HEK293 (cell line): ENCODE measurements around the gene TSPAN17.
A peak's percentile ranks its signal among the peaks of the same experiment; 100 is the strongest.

ENCODE experiments used
- CTCF ChIA-PET: fragments of 350-600 bp; formaldehyde crosslinking; extraction: SDS; loops from one replicate; lab custom pipeline; 2021; ENCODE audit warnings: antibody characterized with exemption; lab: Yijun Ruan, JAX
- POLR2A ChIA-PET: fragments of 300-600 bp; formaldehyde crosslinking; extraction: SDS; loops from one replicate; lab custom pipeline; 2020; ENCODE audit warnings: antibody characterized with exemption, inconsistent platforms; lab: Yijun Ruan, JAX
- H3K27ac ChIP-seq: fragments of 200-500 bp; sonication (Bioruptor generic); 2 replicates; pipeline ENCODE4 v1.5.1; 2014; ENCODE audit warnings: low read depth, low read length, control low read depth, inconsistent platforms; ENCODE audit errors: extremely low read depth
- H3K36me3 ChIP-seq, 2 experiments: fragments of 200-500 bp in 1 of 2; sonication (Bioruptor generic) in 1 of 2; 1 replicate in 1 of 2; 2 replicates in 1 of 2; pipeline ENCODE4 v1.5.1; 2014 to 2017; ENCODE audit warnings: inconsistent platforms in 2 of 2, low read length in 2 of 2; ENCODE audit not compliant: control insufficient read depth in 2 of 2, insufficient read depth in 1 of 2
- H3K4me1 ChIP-seq: fragments of 200-500 bp; sonication (Bioruptor generic); 2 replicates; pipeline ENCODE4 v1.5.1; 2014; ENCODE audit warnings: mild to moderate bottlenecking, low read length, inconsistent platforms; ENCODE audit not compliant: control insufficient read depth, insufficient read depth
- H3K4me3 ChIP-seq: 2 replicates; pipeline ENCODE4 v1.5.1; 2011; ENCODE audit warnings: low read depth, mild to moderate bottlenecking, control low read depth, low read length, moderate library complexity
- H3K9me3 ChIP-seq: fragments of 200-500 bp; sonication (Bioruptor generic); 2 replicates; pipeline ENCODE4 v1.5.1; 2014; ENCODE audit warnings: low read depth, low read length, inconsistent platforms; ENCODE audit not compliant: control insufficient read depth, insufficient read depth
- BCL11A ChIP-seq: fragments of 450-650 bp; formaldehyde crosslinking; IDR thresholded peaks from 2 replicates; pipeline ENCODE4 v1.5.1; 2016; ENCODE audit warnings: low read depth, missing biosample characterization, missing genetic modification characterization
- EGR2 ChIP-seq: fragments of 450-650 bp; formaldehyde crosslinking; IDR thresholded peaks from 2 replicates; pipeline ENCODE4 v1.5.1; 2016; ENCODE audit warnings: low read depth, missing biosample characterization, missing genetic modification characterization
- GLIS1 ChIP-seq: fragments of 450-650 bp; formaldehyde crosslinking; IDR thresholded peaks from 2 replicates; pipeline ENCODE4 v1.5.1; 2016; ENCODE audit warnings: missing biosample characterization, missing genetic modification characterization
- GLIS2 ChIP-seq: fragments of 450-650 bp; formaldehyde crosslinking; IDR thresholded peaks from 2 replicates; pipeline ENCODE4 v1.5.1; 2016; ENCODE audit warnings: missing biosample characterization, missing genetic modification characterization
- KLF9 ChIP-seq: fragments of 450-650 bp; formaldehyde crosslinking; IDR thresholded peaks from 2 replicates; pipeline ENCODE4 v1.5.1; 2016; ENCODE audit warnings: missing biosample characterization, missing genetic modification characterization, low read depth
- SP2 ChIP-seq: fragments of 450-650 bp; formaldehyde crosslinking; IDR thresholded peaks from 2 replicates; pipeline ENCODE4 v1.5.1; 2016; ENCODE audit warnings: missing biosample characterization, missing genetic modification characterization
- SP3 ChIP-seq: fragments of 450-650 bp; formaldehyde crosslinking; IDR thresholded peaks from 2 replicates; pipeline ENCODE4 v1.5.1; 2016; ENCODE audit warnings: missing biosample characterization, missing genetic modification characterization
- ZBTB21 ChIP-seq: fragments of 450-650 bp; formaldehyde crosslinking; IDR thresholded peaks from 2 replicates; pipeline ENCODE4 v1.5.1; 2017; ENCODE audit warnings: missing biosample characterization, missing genetic modification characterization
- ZFHX2 ChIP-seq: fragments of 450-650 bp; formaldehyde crosslinking; conservative IDR thresholded peaks from 2 replicates; pipeline ENCODE4 v1.5.1; 2016; ENCODE audit warnings: missing biosample characterization, missing genetic modification characterization
- ZNF175 ChIP-seq: fragments of 450-650 bp; formaldehyde crosslinking; IDR thresholded peaks from 2 replicates; pipeline ENCODE4 v1.5.1; 2016; ENCODE audit warnings: missing biosample characterization, missing genetic modification characterization
- ZNF211 ChIP-seq: fragments of 450-650 bp; formaldehyde crosslinking; IDR thresholded peaks from 2 replicates; pipeline ENCODE4 v1.5.1; 2016; ENCODE audit warnings: low read depth, missing biosample characterization, missing genetic modification characterization
- ZNF335 ChIP-seq: fragments of 450-650 bp; formaldehyde crosslinking; conservative IDR thresholded peaks from 2 replicates; pipeline ENCODE4 v1.5.1; 2016; ENCODE audit warnings: missing biosample characterization, missing genetic modification characterization
- ZNF433 ChIP-seq: fragments of 450-650 bp; formaldehyde crosslinking; IDR thresholded peaks from 2 replicates; pipeline ENCODE4 v1.5.1; 2016; ENCODE audit warnings: missing biosample characterization, missing genetic modification characterization, low read depth
- ZNF48 ChIP-seq: fragments of 450-650 bp; formaldehyde crosslinking; IDR thresholded peaks from 2 replicates; pipeline ENCODE4 v1.5.1; 2016; ENCODE audit warnings: missing biosample characterization, missing genetic modification characterization
- ZNF549 ChIP-seq: fragments of 450-650 bp; IDR thresholded peaks from 2 replicates; pipeline ENCODE4 v1.5.1; 2018; ENCODE audit warnings: missing biosample characterization, missing genetic modification characterization, mild to moderate bottlenecking, inconsistent platforms, moderate library complexity
- ZNF561 ChIP-seq: fragments of 450-650 bp; IDR thresholded peaks from 2 replicates; pipeline ENCODE4 v1.5.1; 2018; ENCODE audit warnings: missing biosample characterization, missing genetic modification characterization, borderline replicate concordance
- ZNF600 ChIP-seq: fragments of 450-650 bp; formaldehyde crosslinking; IDR thresholded peaks from 2 replicates; pipeline ENCODE4 v1.5.1; 2016; ENCODE audit warnings: missing biosample characterization, missing genetic modification characterization
- ZNF629 ChIP-seq: fragments of 450-650 bp; formaldehyde crosslinking; IDR thresholded peaks from 2 replicates; pipeline ENCODE4 v1.5.1; 2017; ENCODE audit warnings: missing biosample characterization, missing genetic modification characterization
- ZNF792 ChIP-seq: fragments of 450-650 bp; formaldehyde crosslinking; IDR thresholded peaks from 2 replicates; pipeline ENCODE4 v1.5.1; 2016; ENCODE audit warnings: missing biosample characterization, missing genetic modification characterization
- TF ChIP-seq, protein P1 (sequence below): fragments of 450-650 bp; formaldehyde crosslinking; IDR thresholded peaks from 2 replicates; pipeline ENCODE4 v1.5.1; 2016; ENCODE audit warnings: missing biosample characterization, missing genetic modification characterization, borderline replicate concordance
- TF ChIP-seq, protein P2 (sequence below): fragments of 450-650 bp; formaldehyde crosslinking; IDR thresholded peaks from 2 replicates; pipeline ENCODE4 v1.5.1; 2016; ENCODE audit warnings: missing biosample characterization, missing genetic modification characterization
- TF ChIP-seq, protein P3 (sequence below): fragments of 450-650 bp; formaldehyde crosslinking; IDR thresholded peaks from 2 replicates; pipeline ENCODE4 v1.5.1; 2017; ENCODE audit warnings: missing biosample characterization, missing genetic modification characterization
- TF ChIP-seq, protein P4 (sequence below): fragments of 450-650 bp; formaldehyde crosslinking; IDR thresholded peaks from 2 replicates; pipeline ENCODE4 v1.5.1; 2016; ENCODE audit warnings: missing biosample characterization, missing genetic modification characterization

Gene TSPAN17

DNA sequence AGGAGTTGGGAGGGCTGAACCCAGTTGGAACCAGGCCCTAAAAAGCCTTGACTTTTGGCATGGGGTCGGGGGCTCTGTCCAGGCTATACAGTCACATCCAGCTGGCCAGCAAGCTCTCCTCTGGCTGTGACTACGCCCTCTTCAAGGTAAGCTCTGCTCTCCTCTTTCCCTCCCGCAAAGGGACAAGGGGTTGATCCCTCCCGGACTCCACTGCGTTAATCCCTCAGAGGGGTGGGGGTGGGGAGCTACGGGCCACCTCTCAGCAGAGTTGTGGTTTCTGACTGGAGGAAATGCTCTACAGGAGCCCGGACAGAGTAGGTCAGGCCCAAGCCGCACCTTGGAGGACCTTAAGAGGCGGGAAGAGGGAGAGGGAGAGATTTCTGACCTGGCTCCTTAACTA is 3.0 kb upstream of the TSPAN17 start (continued):
- TF ChIP-seq, protein P1, sequence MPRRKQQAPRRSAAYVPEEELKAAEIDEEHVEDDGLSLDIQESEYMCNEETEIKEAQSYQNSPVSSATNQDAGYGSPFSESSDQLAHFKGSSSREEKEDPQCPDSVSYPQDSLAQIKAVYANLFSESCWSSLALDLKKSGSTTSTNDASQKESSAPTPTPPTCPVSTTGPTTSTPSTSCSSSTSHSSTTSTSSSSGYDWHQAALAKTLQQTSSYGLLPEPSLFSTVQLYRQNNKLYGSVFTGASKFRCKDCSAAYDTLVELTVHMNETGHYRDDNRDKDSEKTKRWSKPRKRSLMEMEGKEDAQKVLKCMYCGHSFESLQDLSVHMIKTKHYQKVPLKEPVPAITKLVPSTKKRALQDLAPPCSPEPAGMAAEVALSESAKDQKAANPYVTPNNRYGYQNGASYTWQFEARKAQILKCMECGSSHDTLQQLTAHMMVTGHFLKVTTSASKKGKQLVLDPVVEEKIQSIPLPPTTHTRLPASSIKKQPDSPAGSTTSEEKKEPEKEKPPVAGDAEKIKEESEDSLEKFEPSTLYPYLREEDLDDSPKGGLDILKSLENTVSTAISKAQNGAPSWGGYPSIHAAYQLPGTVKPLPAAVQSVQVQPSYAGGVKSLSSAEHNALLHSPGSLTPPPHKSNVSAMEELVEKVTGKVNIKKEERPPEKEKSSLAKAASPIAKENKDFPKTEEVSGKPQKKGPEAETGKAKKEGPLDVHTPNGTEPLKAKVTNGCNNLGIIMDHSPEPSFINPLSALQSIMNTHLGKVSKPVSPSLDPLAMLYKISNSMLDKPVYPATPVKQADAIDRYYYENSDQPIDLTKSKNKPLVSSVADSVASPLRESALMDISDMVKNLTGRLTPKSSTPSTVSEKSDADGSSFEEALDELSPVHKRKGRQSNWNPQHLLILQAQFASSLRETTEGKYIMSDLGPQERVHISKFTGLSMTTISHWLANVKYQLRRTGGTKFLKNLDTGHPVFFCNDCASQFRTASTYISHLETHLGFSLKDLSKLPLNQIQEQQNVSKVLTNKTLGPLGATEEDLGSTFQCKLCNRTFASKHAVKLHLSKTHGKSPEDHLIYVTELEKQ (tag by site-specific recombination), result no peak
- no peak for TF ChIP-seq ZFHX2 (tag by site-specific recombination)
- TF ChIP-seq GLIS1 (tag by site-specific recombination), result no peak
- TF ChIP-seq ZBTB21 (tag by site-specific recombination), result no peak
- no peak for TF ChIP-seq ZNF792 (tag by site-specific recombination)

DNA sequence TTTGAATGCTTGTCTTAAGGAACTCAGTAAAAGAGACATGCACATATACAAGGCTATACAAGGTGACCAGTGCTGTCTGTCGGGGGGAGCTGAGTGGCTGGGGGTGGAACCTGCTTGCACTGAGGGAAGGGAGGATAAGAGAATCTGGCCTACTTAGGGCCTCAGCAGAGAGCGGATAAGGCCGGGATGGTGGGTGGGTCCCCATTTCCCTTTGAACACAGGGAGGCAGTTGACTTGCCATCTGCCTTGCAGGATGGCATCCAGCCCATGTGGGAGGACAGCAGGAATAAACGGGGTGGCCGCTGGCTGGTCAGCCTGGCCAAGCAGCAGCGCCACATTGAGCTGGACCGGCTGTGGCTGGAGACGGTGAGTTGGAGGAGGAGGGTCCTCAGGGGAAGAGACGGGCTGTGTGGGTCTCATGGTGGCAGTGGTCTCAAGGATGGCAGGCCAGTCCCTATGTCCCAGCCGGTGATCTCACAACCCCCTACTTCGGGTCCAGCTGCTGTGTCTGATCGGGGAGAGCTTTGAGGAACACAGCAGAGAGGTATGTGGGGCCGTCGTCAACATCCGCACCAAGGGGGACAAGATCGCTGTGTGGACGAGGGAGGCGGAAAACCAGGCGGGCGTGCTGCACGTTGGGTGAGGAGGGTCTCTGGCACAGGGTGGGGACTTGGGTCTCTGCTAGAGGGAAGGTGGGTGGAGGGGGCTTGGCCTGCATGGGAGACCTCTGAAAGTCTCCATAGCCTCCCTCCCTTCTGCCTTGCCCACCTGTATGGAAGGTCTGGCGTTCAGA is 2.2 kb upstream of the TSPAN17 start:
- H3K36me3 ChIP-seq, result no peaks in the 10 kb centered on the region
- no peak for TF ChIP-seq ZNF48 (tag by site-specific recombination)
- TF ChIP-seq, protein P2, sequence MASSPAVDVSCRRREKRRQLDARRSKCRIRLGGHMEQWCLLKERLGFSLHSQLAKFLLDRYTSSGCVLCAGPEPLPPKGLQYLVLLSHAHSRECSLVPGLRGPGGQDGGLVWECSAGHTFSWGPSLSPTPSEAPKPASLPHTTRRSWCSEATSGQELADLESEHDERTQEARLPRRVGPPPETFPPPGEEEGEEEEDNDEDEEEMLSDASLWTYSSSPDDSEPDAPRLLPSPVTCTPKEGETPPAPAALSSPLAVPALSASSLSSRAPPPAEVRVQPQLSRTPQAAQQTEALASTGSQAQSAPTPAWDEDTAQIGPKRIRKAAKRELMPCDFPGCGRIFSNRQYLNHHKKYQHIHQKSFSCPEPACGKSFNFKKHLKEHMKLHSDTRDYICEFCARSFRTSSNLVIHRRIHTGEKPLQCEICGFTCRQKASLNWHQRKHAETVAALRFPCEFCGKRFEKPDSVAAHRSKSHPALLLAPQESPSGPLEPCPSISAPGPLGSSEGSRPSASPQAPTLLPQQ (tag by site-specific recombination), result 0 out of 2 replicates have a peak, but pooled peaks have one; percentile 19
- no peak for TF ChIP-seq ZNF629 (tag by site-specific recombination)
- H3K9me3 ChIP-seq, result no peaks in the 10 kb centered on the region
- no peak overlapping the region for H3K27ac ChIP-seq
- POLR2A ChIA-PET, result no interaction called here
- H3K4me3 ChIP-seq, result no peak overlapping the region
- CTCF ChIA-PET, result no interaction called here
- 0 out of 2 replicates have a peak, but pooled peaks cover 2% of the 10 kb centered on the region for H3K4me1 ChIP-seq

DNA sequence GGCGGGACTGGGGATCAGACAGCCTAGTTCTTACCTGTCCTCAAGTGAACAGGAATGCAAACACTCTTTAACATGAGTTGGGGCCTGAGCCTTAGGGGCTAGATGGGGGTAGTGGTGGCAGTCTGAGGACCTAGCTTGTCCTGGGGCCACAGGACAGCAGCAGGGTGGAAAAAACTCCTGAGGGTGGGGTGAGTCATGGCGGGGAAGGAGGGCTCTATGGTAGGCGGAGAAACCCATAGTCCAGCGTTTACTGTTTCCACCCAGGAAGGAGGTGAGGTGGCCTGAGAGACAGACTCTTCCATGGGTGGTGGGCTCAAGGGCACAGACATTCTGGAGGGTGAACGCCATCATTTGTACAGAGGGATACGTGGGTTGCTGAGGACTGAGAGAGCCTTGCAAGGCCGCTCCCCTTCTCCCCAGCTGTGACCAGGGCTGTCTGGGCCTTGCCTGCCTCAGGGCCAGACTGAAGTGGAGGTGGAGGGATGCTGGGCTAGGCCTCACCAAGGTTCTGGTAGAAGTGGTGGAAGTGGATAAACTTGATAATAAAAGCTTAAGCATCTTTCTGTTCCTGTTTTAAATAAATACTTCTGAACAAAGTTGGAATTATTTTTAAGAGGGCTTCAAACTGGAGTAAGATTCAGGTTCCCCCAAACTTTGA is 1.1 kb upstream of the TSPAN17 start:
- no peak overlapping the region; the same call in 1 of the 2 replicates for H3K27ac ChIP-seq
- POLR2A ChIA-PET, result interaction anchor here (1.2 kb wide), 2 partner anchors 15 to 109 kb away, joined by 7 to 11 read pairs; partner anchors contain the start of gene RNF44

DNA sequence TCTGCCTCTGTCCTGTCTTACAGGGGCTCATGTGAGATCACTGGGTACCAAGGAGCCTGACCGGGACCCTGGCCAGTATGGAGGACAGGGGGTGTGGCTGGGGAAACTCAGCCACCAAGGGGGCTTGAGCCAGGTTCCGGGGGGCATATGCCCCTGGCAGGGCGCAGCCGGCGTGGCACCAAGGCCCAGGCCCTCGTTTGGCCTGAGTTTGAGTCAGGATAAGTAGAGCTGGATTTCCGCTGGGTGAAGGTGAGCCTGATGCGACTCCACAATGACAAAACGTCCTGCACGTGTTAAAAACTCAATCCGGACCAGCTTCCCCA is 616 bp upstream of the TSPAN17 start:
- POLR2A ChIA-PET, result interaction anchor here (0.7 to 1.2 kb wide), 5 partner anchors 14 to 286 kb away, joined by 3 to 11 read pairs (median 7); partner anchors contain the start of genes EIF4E1B, RNF44 and SNCB
- CTCF ChIA-PET, result interaction anchor here (0.5 to 2.7 kb wide), 10 partner anchors 12 to 1501 kb away, joined by 3 to 13 read pairs (median 4); no protein-coding TSS in a partner anchor
- Histone ChIP-seq H3K27ac (peak overlapping the region; percentile 10; the same call in 1 of the 2 replicates), H3K36me3 (no peaks in the 10 kb centered on the region), H3K9me3 (no peaks in the 10 kb centered on the region), H3K4me1 (0 out of 2 replicates have a peak, but pooled peaks cover 2% of the 10 kb centered on the region), H3K4me3 (no peak overlapping the region)
- TF ChIP-seq ZNF549 (tag by site-specific recombination), result no peak
- TF ChIP-seq ZNF175, result no peak
- TF ChIP-seq ZNF600, result peak; percentile 97
- TF ChIP-seq ZNF561, result no peak
- TF ChIP-seq ZNF211 (tag by site-specific recombination), result no peak
- TF ChIP-seq, protein P3, sequence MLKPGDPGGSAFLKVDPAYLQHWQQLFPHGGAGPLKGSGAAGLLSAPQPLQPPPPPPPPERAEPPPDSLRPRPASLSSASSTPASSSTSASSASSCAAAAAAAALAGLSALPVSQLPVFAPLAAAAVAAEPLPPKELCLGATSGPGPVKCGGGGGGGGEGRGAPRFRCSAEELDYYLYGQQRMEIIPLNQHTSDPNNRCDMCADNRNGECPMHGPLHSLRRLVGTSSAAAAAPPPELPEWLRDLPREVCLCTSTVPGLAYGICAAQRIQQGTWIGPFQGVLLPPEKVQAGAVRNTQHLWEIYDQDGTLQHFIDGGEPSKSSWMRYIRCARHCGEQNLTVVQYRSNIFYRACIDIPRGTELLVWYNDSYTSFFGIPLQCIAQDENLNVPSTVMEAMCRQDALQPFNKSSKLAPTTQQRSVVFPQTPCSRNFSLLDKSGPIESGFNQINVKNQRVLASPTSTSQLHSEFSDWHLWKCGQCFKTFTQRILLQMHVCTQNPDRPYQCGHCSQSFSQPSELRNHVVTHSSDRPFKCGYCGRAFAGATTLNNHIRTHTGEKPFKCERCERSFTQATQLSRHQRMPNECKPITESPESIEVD (tag by site-specific recombination), result no peak
- TF ChIP-seq GLIS2 (tag by site-specific recombination), result no peak
- TF ChIP-seq, protein P4, sequence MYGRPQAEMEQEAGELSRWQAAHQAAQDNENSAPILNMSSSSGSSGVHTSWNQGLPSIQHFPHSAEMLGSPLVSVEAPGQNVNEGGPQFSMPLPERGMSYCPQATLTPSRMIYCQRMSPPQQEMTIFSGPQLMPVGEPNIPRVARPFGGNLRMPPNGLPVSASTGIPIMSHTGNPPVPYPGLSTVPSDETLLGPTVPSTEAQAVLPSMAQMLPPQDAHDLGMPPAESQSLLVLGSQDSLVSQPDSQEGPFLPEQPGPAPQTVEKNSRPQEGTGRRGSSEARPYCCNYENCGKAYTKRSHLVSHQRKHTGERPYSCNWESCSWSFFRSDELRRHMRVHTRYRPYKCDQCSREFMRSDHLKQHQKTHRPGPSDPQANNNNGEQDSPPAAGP (tag by site-specific recombination), result 0 out of 2 replicates have a peak, but pooled peaks have one; percentile 52
- no peak for TF ChIP-seq ZFHX2 (tag by site-specific recombination)

More for the DNA sequence above, 1.1 kb upstream of the TSPAN17 start:
- H3K36me3 ChIP-seq, result no peaks in the 10 kb centered on the region
- H3K9me3 ChIP-seq, result no peaks in the 10 kb centered on the region
- H3K4me3 ChIP-seq, result no peak overlapping the region
- CTCF ChIA-PET, result interaction anchor here (0.6 to 2.7 kb wide), 6 partner anchors 12 to 916 kb away, joined by 3 to 13 read pairs (median 3); no protein-coding TSS in a partner anchor
- TF ChIP-seq EGR2 (tag by site-specific recombination) (peak; percentile 42; the same call in 1 of the 2 replicates), SP2 (peak; percentile 20; the same call in 1 of the 2 replicates), SP3 (0 out of 2 replicates have a peak, but pooled peaks have one; percentile 11), ZFHX2 (tag by site-specific recombination) (peak; percentile 60), ZNF433 (tag by site-specific recombination) (no peak), ZNF792 (tag by site-specific recombination) (no peak), BCL11A (tag by site-specific recombination) (no peak), KLF9 (tag by site-specific recombination) (no peak), ZNF335 (tag by site-specific recombination) (peak; percentile 56; the same call in 1 of the 2 replicates)
- 0 out of 2 replicates have a peak, but pooled peaks cover 2% of the 10 kb centered on the region for H3K4me1 ChIP-seq
